PC-3 (cell line): ENCODE measurements around the gene CABCOCO1.

Source experiments
- CTCF ChIP-seq: fragments of 300-600 bp; sonication (generic); conservative IDR thresholded peaks from 2 replicates; pipeline ENCODE4 v1.5.1; 2017; ENCODE audit warnings: antibody characterized with exemption, low read depth, mild to moderate bottlenecking, low read length
- EZH2 ChIP-seq: fragments of 300-600 bp; sonication (generic); IDR thresholded peaks from one replicate; pipeline ENCODE4 v1.6.1; 2017; ENCODE audit warnings: antibody characterized with exemption, mild to moderate bottlenecking, low read length; ENCODE audit not compliant: unreplicated experiment

- TF ChIP-seq CTCF: no peak
- no peak for TF ChIP-seq EZH2
Measured at GRCh38 chr10:61812920-61813319, 150.2 kb downstream of the CABCOCO1 start.
